HG03039 (cell line): ENCODE measurements around the gene HAX1.
"Not testable (repeated sequence)": the region's sequence is repeated elsewhere in the genome, so short reads cannot be mapped to it uniquely, and the experiment has no call there.

Source experiments
- ATAC-seq: cut with Tn5 transposase; IDR thresholded peaks from one replicate; pipeline ENCODE4 v1.9.1; 2021; ENCODE audit warnings: mild to moderate bottlenecking, moderate library complexity; ENCODE audit not compliant: unreplicated experiment

The HAX1 gene

GRCh38 chr1:154276797-154277196, 4.4 kb downstream of the HAX1 start:
- ATAC-seq: no peak

- ATAC-seq: not testable (repeated sequence)
Observed at GRCh38 chr1:154287591-154287990, 15.2 kb downstream of the HAX1 start.

DNA sequence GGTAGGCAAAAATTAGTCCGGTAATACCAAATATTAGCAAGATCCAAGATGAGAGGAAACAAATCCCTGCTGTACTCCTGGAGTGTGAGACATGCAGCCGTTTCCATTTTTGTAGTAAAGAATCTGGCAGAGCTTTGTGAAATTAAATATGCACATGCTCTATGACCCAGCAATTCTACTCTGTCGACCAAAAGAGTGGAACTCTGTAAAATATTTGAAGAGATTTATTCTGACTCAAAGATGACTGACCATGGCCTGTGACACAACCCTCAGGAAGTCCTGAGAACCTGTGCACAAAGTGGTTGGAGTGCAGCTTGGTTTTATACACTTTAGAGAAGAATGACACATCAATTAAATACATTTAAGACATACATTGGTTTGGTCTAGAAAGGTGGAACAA, 16.2 kb downstream of the HAX1 start:
- no peak for ATAC-seq

DNA sequence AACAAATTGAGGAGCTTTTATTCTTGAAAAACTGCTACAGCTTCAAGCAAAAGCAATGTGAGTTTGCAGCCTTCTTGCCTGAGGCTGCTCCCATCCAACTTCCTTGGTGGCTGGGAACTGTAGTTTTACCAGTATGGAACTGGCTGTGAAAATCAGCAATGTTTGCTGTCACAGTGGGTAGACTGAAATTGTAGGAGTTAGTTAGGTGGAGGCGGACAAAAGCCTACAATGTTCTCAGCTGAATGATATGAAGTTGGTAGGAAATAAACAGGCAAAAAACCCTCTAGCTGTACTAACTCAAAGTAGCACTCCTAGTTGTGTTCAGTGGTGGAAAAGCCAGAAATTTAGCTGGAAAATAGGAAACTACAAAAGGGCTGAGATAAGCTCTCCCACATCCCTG, 18.5 kb downstream of the HAX1 start:
- no peak for ATAC-seq

GRCh38 chr1:154295408-154296235, 23.2 kb downstream of the HAX1 start:
- no peak for ATAC-seq

GRCh38 chr1:154301582-154301981, 29.2 kb downstream of the HAX1 start:
- ATAC-seq: no peak

- ATAC-seq: no peak
Observed at GRCh38 chr1:154304664-154305337, 32.4 kb downstream of the HAX1 start.

GRCh38 chr1:154306151-154306550, 33.7 kb downstream of the HAX1 start:
- ATAC-seq: no peak

GRCh38 chr1:154307670-154308270, 35.3 kb downstream of the HAX1 start:
- ATAC-seq: not testable (repeated sequence)

DNA sequence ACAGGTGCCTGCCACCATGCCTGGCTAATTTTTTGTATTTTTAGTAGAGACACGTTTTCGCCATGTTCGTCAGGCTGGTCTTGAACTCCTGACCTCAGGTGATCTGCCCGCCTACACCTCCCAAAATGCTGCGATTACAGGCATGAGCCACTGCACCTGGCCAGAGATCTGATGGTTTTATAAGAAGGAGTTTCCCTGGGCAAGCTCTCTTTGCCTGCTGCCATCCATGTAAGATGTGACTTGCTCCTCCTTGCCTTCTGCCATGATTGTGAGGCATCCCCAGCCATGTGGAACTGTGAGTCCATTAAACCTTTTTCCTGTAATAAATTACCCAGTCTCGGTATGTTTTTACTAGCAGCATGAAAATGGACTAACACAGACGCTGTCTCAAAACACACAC, 36.7 kb downstream of the HAX1 start:
- not testable (repeated sequence) for ATAC-seq

GRCh38 chr1:154312229-154313065, 40.0 kb downstream of the HAX1 start:
- ATAC-seq: not testable (repeated sequence)

DNA sequence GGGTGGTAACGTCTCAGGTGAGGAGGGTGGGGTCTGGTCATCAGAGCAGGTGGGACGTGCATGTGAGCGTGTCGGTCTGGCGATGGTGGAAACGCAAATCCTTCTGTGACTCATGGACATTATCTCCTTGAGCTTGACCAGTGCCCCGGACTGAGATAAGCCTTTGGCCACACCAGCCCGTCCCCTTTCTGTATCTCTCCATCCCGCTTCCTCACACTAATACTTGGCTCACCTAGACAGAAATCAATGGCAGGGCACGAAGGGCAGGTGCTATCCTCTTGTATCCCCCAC, 40.6 kb downstream of the HAX1 start:
- ATAC-seq: no peak

GRCh38 chr1:154314226-154314625, 41.8 kb downstream of the HAX1 start:
- ATAC-seq: not testable (repeated sequence)

GRCh38 chr1:154316704-154317103, 44.3 kb downstream of the HAX1 start:
- no peak for ATAC-seq

DNA sequence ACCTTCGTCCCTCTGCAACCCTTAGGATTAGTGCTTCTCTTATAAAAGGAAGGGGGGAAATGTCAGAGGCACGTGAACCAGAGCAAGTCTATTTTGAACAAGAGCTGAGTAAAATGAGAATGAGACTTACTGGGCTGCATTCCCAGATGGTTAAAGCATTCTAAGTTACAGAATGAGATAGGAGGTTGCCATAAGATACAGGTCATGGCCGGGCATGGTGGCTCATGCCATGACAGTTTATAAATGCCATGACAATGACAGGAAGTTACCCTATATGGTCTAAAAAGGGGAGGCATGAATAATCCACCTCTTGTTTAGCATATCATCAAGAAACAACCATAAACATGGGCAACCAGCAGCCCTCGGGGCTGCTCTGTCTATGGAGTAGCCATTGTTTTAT, 46.0 kb downstream of the HAX1 start:
- no peak for ATAC-seq

- ATAC-seq: no peak
Observed at GRCh38 chr1:154320882-154321608, 48.6 kb downstream of the HAX1 start, which contains the start of gene AQP10. TSS of gene AQP10 (plus strand) at chr1:154321093. CDS start at chr1:154321156, 63 bp downstream.

DNA sequence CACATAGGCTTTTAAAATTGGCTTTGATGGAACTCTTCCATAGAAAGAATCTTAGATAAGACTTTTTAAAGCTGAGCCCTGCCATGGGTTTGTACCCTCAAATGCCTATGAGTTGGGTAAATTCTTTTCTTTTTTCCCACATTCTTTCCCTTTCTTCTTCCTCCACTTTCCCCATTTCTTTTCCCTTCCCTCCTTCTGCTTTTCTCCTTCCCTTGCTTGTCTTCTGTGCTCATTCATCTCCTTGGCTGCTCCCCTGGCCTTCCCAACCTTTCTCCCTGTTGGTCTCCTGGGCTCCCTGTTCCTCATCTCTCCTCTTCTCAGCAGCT, 49.1 kb downstream of the HAX1 start:
- ATAC-seq: not testable (repeated sequence)

DNA sequence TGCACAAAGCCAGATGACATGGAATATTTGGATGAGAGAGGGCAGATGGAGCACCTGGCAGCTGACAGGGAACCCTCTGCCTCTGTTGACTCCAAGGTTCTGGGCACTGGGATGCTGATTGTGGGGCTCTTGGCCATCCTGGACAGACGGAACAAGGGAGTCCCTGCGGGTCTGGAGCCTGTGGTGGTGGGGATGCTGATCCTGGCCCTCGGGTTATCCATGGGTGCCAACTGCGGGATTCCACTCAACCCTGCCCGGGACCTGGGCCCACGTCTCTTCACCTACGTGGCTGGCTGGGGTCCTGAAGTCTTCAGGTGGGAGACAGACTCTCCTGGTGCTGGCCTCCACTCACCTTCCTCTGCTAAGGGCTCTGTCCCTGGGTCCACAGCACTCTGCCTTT, 51.1 kb downstream of the HAX1 start:
- ATAC-seq: no peak

DNA sequence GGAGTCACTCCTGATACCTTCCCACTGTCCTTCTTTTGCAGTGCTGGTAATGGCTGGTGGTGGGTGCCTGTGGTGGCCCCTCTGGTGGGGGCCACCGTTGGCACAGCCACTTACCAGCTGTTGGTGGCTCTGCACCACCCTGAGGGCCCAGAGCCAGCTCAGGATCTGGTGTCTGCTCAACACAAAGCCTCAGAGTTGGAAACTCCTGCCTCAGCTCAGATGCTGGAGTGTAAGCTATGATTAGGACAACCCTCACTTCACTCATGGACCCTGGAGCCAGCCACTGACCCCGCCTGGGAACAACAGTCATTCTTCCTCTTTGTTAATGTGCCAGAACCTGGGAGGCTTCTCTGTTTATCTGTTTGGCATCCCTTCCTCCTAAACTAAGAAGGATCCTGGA, 51.8 kb downstream of the HAX1 start:
- no peak for ATAC-seq
